ENCODE results near the gene PTPRT.

PTPRT gene

GRCh38 chr20:43092386-43093088, 97.2 kb downstream of the PTPRT start:
- no peaks in the 10 kb centered on the region for H3K36me3 ChIP-seq (ENCODE audit: control insufficient read depth in 5 of 5, insufficient read depth in 5 of 5, low read length in 5 of 5)

GRCh38 chr20:43068482-43068881, 121.2 kb downstream of the PTPRT start:
- Histone ChIP-seq H3K4me3 (ENCODE audit: low read depth in 1 of 5, low read length in 5 of 5) (no peak overlapping the region), H3K36me3 (ENCODE audit: control insufficient read depth in 5 of 5, insufficient read depth in 5 of 5, low read length in 5 of 5) (no peaks in the 10 kb centered on the region), H3K27ac (ENCODE audit: low read depth, low read length) (no peak overlapping the region), H3K4me1 (ENCODE audit: control insufficient read depth in 5 of 5, insufficient read depth in 5 of 5, low read length in 5 of 5) (no peaks in the 10 kb centered on the region), H3K9ac (ENCODE audit: low read length in 5 of 5) (no peak overlapping the region), H3K9me3 (ENCODE audit: control insufficient read depth in 5 of 5, low read length in 5 of 5) (peaks cover 0 to 2% (median 0%) of the 10 kb centered on the region in 5 donors), H3K27me3 (ENCODE audit: control insufficient read depth in 5 of 5, insufficient read depth in 4 of 5, low read length in 5 of 5) (no peaks in the 10 kb centered on the region)

More at GRCh38 chr20:43092386-43093088, 97.2 kb downstream of the PTPRT start:
- peaks cover 0 to 11% (median 5%) of the 10 kb centered on the region in 5 donors for H3K9me3 ChIP-seq (ENCODE audit: control insufficient read depth in 5 of 5, low read length in 5 of 5)
- no peak overlapping the region for H3K4me3 ChIP-seq (ENCODE audit: low read depth in 1 of 5, low read length in 5 of 5)
- no peak overlapping the region for H3K27ac ChIP-seq (ENCODE audit: low read depth, low read length)
- no peak overlapping the region for H3K9ac ChIP-seq (ENCODE audit: low read length in 5 of 5)
- H3K4me1 ChIP-seq (ENCODE audit: control insufficient read depth in 5 of 5, insufficient read depth in 5 of 5, low read length in 5 of 5): no peaks in the 10 kb centered on the region
- H3K27me3 ChIP-seq (ENCODE audit: control insufficient read depth in 5 of 5, insufficient read depth in 4 of 5, low read length in 5 of 5): peaks cover 0 to 8% (median 0%) of the 10 kb centered on the region in 5 donors

- H3K27ac ChIP-seq (ENCODE audit: low read depth, low read length): no peak overlapping the region
- H3K9ac ChIP-seq (ENCODE audit: low read length in 5 of 5): no peak overlapping the region
- no peaks in the 10 kb centered on the region for H3K27me3 ChIP-seq (ENCODE audit: control insufficient read depth in 5 of 5, insufficient read depth in 4 of 5, low read length in 5 of 5)
- no peak overlapping the region for H3K4me3 ChIP-seq (ENCODE audit: low read depth in 1 of 5, low read length in 5 of 5)
- H3K4me1 ChIP-seq (ENCODE audit: control insufficient read depth in 5 of 5, insufficient read depth in 5 of 5, low read length in 5 of 5): no peaks in the 10 kb centered on the region
- peaks cover 0 to 4% (median 0%) of the 10 kb centered on the region in 5 donors for H3K9me3 ChIP-seq (ENCODE audit: control insufficient read depth in 5 of 5, low read length in 5 of 5)
- H3K36me3 ChIP-seq (ENCODE audit: control insufficient read depth in 5 of 5, insufficient read depth in 5 of 5, low read length in 5 of 5): no peaks in the 10 kb centered on the region
Measured at GRCh38 chr20:43066125-43066524, 123.6 kb downstream of the PTPRT start.

- Histone ChIP-seq H3K4me3 (ENCODE audit: low read depth in 1 of 5, low read length in 5 of 5) (no peak overlapping the region), H3K9ac (ENCODE audit: low read length in 5 of 5) (no peak overlapping the region), H3K4me1 (ENCODE audit: control insufficient read depth in 5 of 5, insufficient read depth in 5 of 5, low read length in 5 of 5) (no peaks in the 10 kb centered on the region), H3K27ac (ENCODE audit: low read depth, low read length) (no peak overlapping the region), H3K27me3 (ENCODE audit: control insufficient read depth in 5 of 5, insufficient read depth in 4 of 5, low read length in 5 of 5) (no peaks in the 10 kb centered on the region), H3K36me3 (ENCODE audit: control insufficient read depth in 5 of 5, insufficient read depth in 5 of 5, low read length in 5 of 5) (no peaks in the 10 kb centered on the region), H3K9me3 (ENCODE audit: control insufficient read depth in 5 of 5, low read length in 5 of 5) (peaks cover 0 to 4% (median 0%) of the 10 kb centered on the region in 5 donors)
Measured at GRCh38 chr20:43065299-43065698, 124.4 kb downstream of the PTPRT start.

- H3K36me3 ChIP-seq (ENCODE audit: control insufficient read depth in 5 of 5, insufficient read depth in 5 of 5, low read length in 5 of 5): no peaks in the 10 kb centered on the region
- H3K4me1 ChIP-seq (ENCODE audit: control insufficient read depth in 5 of 5, insufficient read depth in 5 of 5, low read length in 5 of 5): no peaks in the 10 kb centered on the region
- H3K9me3 ChIP-seq (ENCODE audit: control insufficient read depth in 5 of 5, low read length in 5 of 5): peaks cover 0 to 4% (median 0%) of the 10 kb centered on the region in 5 donors
Measured at GRCh38 chr20:43058077-43058476, 131.6 kb downstream of the PTPRT start.

GRCh38 chr20:43057317-43057716, 132.4 kb downstream of the PTPRT start:
- Histone ChIP-seq H3K9ac (ENCODE audit: low read length in 5 of 5) (no peak overlapping the region), H3K36me3 (ENCODE audit: control insufficient read depth in 5 of 5, insufficient read depth in 5 of 5, low read length in 5 of 5) (no peaks in the 10 kb centered on the region), H3K4me3 (ENCODE audit: low read depth in 1 of 5, low read length in 5 of 5) (no peak overlapping the region), H3K27ac (ENCODE audit: low read depth, low read length) (no peak overlapping the region), H3K27me3 (ENCODE audit: control insufficient read depth in 5 of 5, insufficient read depth in 4 of 5, low read length in 5 of 5) (peaks cover 0 to 4% (median 0%) of the 10 kb centered on the region in 5 donors), H3K4me1 (ENCODE audit: control insufficient read depth in 5 of 5, insufficient read depth in 5 of 5, low read length in 5 of 5) (no peaks in the 10 kb centered on the region), H3K9me3 (ENCODE audit: control insufficient read depth in 5 of 5, low read length in 5 of 5) (peaks cover 0 to 4% (median 0%) of the 10 kb centered on the region in 5 donors)

More at GRCh38 chr20:43058077-43058476, 131.6 kb downstream of the PTPRT start:
- no peak overlapping the region for H3K27ac ChIP-seq (ENCODE audit: low read depth, low read length)
- H3K9ac ChIP-seq (ENCODE audit: low read length in 5 of 5): no peak overlapping the region
- no peak overlapping the region for H3K4me3 ChIP-seq (ENCODE audit: low read depth in 1 of 5, low read length in 5 of 5)
- H3K27me3 ChIP-seq (ENCODE audit: control insufficient read depth in 5 of 5, insufficient read depth in 4 of 5, low read length in 5 of 5): peaks cover 0 to 4% (median 0%) of the 10 kb centered on the region in 5 donors

GRCh38 chr20:43055181-43055884, 134.4 kb downstream of the PTPRT start:
- no peaks in the 10 kb centered on the region for H3K36me3 ChIP-seq (ENCODE audit: control insufficient read depth in 5 of 5, insufficient read depth in 5 of 5, low read length in 5 of 5)
- no peak overlapping the region for H3K4me3 ChIP-seq (ENCODE audit: low read depth in 1 of 5, low read length in 5 of 5)
- no peak overlapping the region for H3K27ac ChIP-seq (ENCODE audit: low read depth, low read length)
- H3K27me3 ChIP-seq (ENCODE audit: control insufficient read depth in 5 of 5, insufficient read depth in 4 of 5, low read length in 5 of 5): peaks cover 0 to 6% (median 0%) of the 10 kb centered on the region in 5 donors
- peaks cover 0 to under 1% (median 0%) of the 10 kb centered on the region in 5 donors for H3K9me3 ChIP-seq (ENCODE audit: control insufficient read depth in 5 of 5, low read length in 5 of 5)
- no peaks in the 10 kb centered on the region for H3K4me1 ChIP-seq (ENCODE audit: control insufficient read depth in 5 of 5, insufficient read depth in 5 of 5, low read length in 5 of 5)
- no peak overlapping the region for H3K9ac ChIP-seq (ENCODE audit: low read length in 5 of 5)

- H3K27me3 ChIP-seq (ENCODE audit: control insufficient read depth in 5 of 5, insufficient read depth in 4 of 5, low read length in 5 of 5): peaks cover 0 to 6% (median 0%) of the 10 kb centered on the region in 5 donors
- no peaks in the 10 kb centered on the region for H3K36me3 ChIP-seq (ENCODE audit: control insufficient read depth in 5 of 5, insufficient read depth in 5 of 5, low read length in 5 of 5)
- no peaks in the 10 kb centered on the region for H3K4me1 ChIP-seq (ENCODE audit: control insufficient read depth in 5 of 5, insufficient read depth in 5 of 5, low read length in 5 of 5)
- no peak overlapping the region for H3K9ac ChIP-seq (ENCODE audit: low read length in 5 of 5)
- no peak overlapping the region for H3K4me3 ChIP-seq (ENCODE audit: low read depth in 1 of 5, low read length in 5 of 5)
- H3K27ac ChIP-seq (ENCODE audit: low read depth, low read length): no peak overlapping the region
- H3K9me3 ChIP-seq (ENCODE audit: control insufficient read depth in 5 of 5, low read length in 5 of 5): peaks cover 0 to 6% (median 0%) of the 10 kb centered on the region in 5 donors
Measured at GRCh38 chr20:43052532-43052931, 137.2 kb downstream of the PTPRT start.

- no peak overlapping the region for H3K9ac ChIP-seq (ENCODE audit: low read length in 5 of 5)
- no peak overlapping the region for H3K4me3 ChIP-seq (ENCODE audit: low read depth in 1 of 5, low read length in 5 of 5)
- H3K4me1 ChIP-seq (ENCODE audit: control insufficient read depth in 5 of 5, insufficient read depth in 5 of 5, low read length in 5 of 5): no peaks in the 10 kb centered on the region
- no peak overlapping the region for H3K27ac ChIP-seq (ENCODE audit: low read depth, low read length)
- no peaks in the 10 kb centered on the region for H3K36me3 ChIP-seq (ENCODE audit: control insufficient read depth in 5 of 5, insufficient read depth in 5 of 5, low read length in 5 of 5)
- H3K27me3 ChIP-seq (ENCODE audit: control insufficient read depth in 5 of 5, insufficient read depth in 4 of 5, low read length in 5 of 5): peaks cover 0 to 5% (median 0%) of the 10 kb centered on the region in 5 donors
- H3K9me3 ChIP-seq (ENCODE audit: control insufficient read depth in 5 of 5, low read length in 5 of 5): peaks cover 0 to 6% (median 0%) of the 10 kb centered on the region in 5 donors
Measured at GRCh38 chr20:43046966-43047365, 142.7 kb downstream of the PTPRT start.

GRCh38 chr20:43043887-43044286, 145.8 kb downstream of the PTPRT start:
- Histone ChIP-seq H3K27ac (ENCODE audit: low read depth, low read length) (no peak overlapping the region), H3K36me3 (ENCODE audit: control insufficient read depth in 5 of 5, insufficient read depth in 5 of 5, low read length in 5 of 5) (no peaks in the 10 kb centered on the region)

More at GRCh38 chr20:43043887-43044286, 145.8 kb downstream of the PTPRT start:
- Histone ChIP-seq H3K9me3 (ENCODE audit: control insufficient read depth in 5 of 5, low read length in 5 of 5) (no peaks in the 10 kb centered on the region), H3K9ac (ENCODE audit: low read length in 5 of 5) (no peak overlapping the region), H3K4me1 (ENCODE audit: control insufficient read depth in 5 of 5, insufficient read depth in 5 of 5, low read length in 5 of 5) (no peaks in the 10 kb centered on the region), H3K27me3 (ENCODE audit: control insufficient read depth in 5 of 5, insufficient read depth in 4 of 5, low read length in 5 of 5) (peaks cover 0 to 5% (median 0%) of the 10 kb centered on the region in 5 donors), H3K4me3 (ENCODE audit: low read depth in 1 of 5, low read length in 5 of 5) (no peak overlapping the region)
